ENCODE data around the gene CIB4.

DNA sequence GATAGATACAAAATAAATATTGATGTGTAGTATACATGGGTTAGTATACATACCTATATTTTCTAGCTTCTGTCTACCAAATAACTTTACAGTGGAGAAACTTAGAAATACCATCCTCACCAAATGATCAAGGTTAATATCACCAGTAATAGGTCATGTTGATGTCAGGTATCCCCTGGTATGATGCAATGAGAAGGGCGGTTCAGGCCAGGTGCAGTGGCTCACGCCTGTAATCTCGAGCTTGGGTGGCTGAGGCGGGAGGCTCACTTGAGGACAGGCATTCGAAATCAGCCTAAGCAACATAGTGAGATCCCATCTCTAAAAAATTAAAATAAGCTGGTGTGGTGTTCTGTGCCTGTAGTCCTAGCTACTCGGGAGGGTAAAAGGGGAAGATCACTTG lies 38.6 kb downstream of the CIB4 start:
- TF ChIP-seq, protein P1, sequence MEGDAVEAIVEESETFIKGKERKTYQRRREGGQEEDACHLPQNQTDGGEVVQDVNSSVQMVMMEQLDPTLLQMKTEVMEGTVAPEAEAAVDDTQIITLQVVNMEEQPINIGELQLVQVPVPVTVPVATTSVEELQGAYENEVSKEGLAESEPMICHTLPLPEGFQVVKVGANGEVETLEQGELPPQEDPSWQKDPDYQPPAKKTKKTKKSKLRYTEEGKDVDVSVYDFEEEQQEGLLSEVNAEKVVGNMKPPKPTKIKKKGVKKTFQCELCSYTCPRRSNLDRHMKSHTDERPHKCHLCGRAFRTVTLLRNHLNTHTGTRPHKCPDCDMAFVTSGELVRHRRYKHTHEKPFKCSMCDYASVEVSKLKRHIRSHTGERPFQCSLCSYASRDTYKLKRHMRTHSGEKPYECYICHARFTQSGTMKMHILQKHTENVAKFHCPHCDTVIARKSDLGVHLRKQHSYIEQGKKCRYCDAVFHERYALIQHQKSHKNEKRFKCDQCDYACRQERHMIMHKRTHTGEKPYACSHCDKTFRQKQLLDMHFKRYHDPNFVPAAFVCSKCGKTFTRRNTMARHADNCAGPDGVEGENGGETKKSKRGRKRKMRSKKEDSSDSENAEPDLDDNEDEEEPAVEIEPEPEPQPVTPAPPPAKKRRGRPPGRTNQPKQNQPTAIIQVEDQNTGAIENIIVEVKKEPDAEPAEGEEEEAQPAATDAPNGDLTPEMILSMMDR (IDR thresholded peaks at IDR 0.05) = no peak
- no peak for TF ChIP-seq EP300 (IDR thresholded peaks at IDR 0.05)

All from ovary (tissue), 3 donors.